NCI-H2081 (cell line): ENCODE results near the gene COPG2.
"Not testable (repeated sequence)": the region's sequence is repeated elsewhere in the genome, so short reads cannot be mapped to it uniquely, and the experiment has no call there.

Source experiments
- DNase-seq, 2 experiments: peaks; one replicate each; lab custom pipeline; 2025; lab: John Stamatoyannopoulos, UW

The COPG2 gene

GRCh38 chr7:130649004-130649790, 19.4 kb downstream of the COPG2 start:
- DNase-seq, result no peak

- no peak for DNase-seq
These were observed 20.0 kb downstream of the COPG2 start for GRCh38 chr7:130648580-130648979.

- no peak for DNase-seq
These were observed 26.2 kb downstream of the COPG2 start for GRCh38 chr7:130642383-130642782.

GRCh38 chr7:130641497-130641896, 27.1 kb downstream of the COPG2 start:
- no peak for DNase-seq

- DNase-seq, result no peak
These were observed 27.5 kb downstream of the COPG2 start for GRCh38 chr7:130641040-130641439.

GRCh38 chr7:130639388-130639787, 29.2 kb downstream of the COPG2 start:
- DNase-seq, result no peak

- DNase-seq, result no peak
These were observed 36.4 kb downstream of the COPG2 start for GRCh38 chr7:130632111-130632510.

GRCh38 chr7:130628901-130629300, 39.6 kb downstream of the COPG2 start:
- no peak for DNase-seq

GRCh38 chr7:130627775-130628174, 40.8 kb downstream of the COPG2 start:
- no peak for DNase-seq

- DNase-seq, result no peak
These were observed 45.7 kb downstream of the COPG2 start for GRCh38 chr7:130622866-130623265.

- no peak for DNase-seq
These were observed 53.0 kb downstream of the COPG2 start for GRCh38 chr7:130615583-130615982.

- DNase-seq, result no peak
These were observed 54.1 kb downstream of the COPG2 start for GRCh38 chr7:130614449-130614848.

- DNase-seq, result no peak
These were observed 57.3 kb downstream of the COPG2 start for GRCh38 chr7:130611218-130611617.

- DNase-seq, result not testable (repeated sequence)
These were observed 61.5 kb downstream of the COPG2 start for GRCh38 chr7:130607066-130607465.

GRCh38 chr7:130606161-130606560, 62.4 kb downstream of the COPG2 start:
- no peak for DNase-seq

- DNase-seq, result peak; percentile 10 to 20
These were observed 70.5 kb downstream of the COPG2 start for GRCh38 chr7:130598056-130598455.

- no peak for DNase-seq
These were observed 72.6 kb downstream of the COPG2 start for GRCh38 chr7:130595986-130596385.

GRCh38 chr7:130593033-130593432, 75.5 kb downstream of the COPG2 start:
- DNase-seq, result no peak

GRCh38 chr7:130591464-130591863, 77.1 kb downstream of the COPG2 start:
- DNase-seq, result not testable (repeated sequence)

- not testable (repeated sequence) for DNase-seq
These were observed 82.6 kb downstream of the COPG2 start for GRCh38 chr7:130585932-130586331.

- DNase-seq, result not testable (repeated sequence)
These were observed 93.4 kb downstream of the COPG2 start for GRCh38 chr7:130575110-130575509.

- not testable (repeated sequence) for DNase-seq
These were observed 98.4 kb downstream of the COPG2 start for GRCh38 chr7:130570144-130570543.

GRCh38 chr7:130566898-130567280, 101.7 kb downstream of the COPG2 start:
- DNase-seq, result no peak
